Uterus (tissue), 4 donors: Measurements from ENCODE around the gene SLC39A11. TPM values are rescaled to one million over a fixed set of nuclear protein-coding genes. Genes with fewer than 3 reads are reported as not detected.
"Not testable (repeated sequence)": the region's sequence is repeated elsewhere in the genome, so short reads cannot be mapped to it uniquely, and the experiment has no call there.

Experiments used
- DNase-seq, 2 donors: peaks; one replicate each; pipeline ENCODE4 v3.0.0-alpha.2; 2019 to 2020
- H3K27ac ChIP-seq, 2 donors: fragments of 200-600 bp; sonication (generic); 1 replicate in 1 of 2; 2 replicates in 1 of 2; pipeline ENCODE4 v1.5.1; 2016 to 2018
- H3K27me3 ChIP-seq, 2 donors: fragments of 200-600 bp; sonication (generic); one replicate each; pipeline ENCODE4 v1.5.1; 2018 to 2019; ENCODE audit warnings: control low read depth in 1 of 2
- H3K36me3 ChIP-seq, 2 donors: fragments of 200-600 bp; sonication (generic); one replicate each; pipeline ENCODE4 v1.5.1; 2019; ENCODE audit warnings: control low read depth in 1 of 2
- H3K4me1 ChIP-seq, 2 donors: fragments of 200-600 bp; sonication (generic); one replicate each; pipeline ENCODE4 v1.5.1; 2018 to 2019; ENCODE audit warnings: control low read depth in 1 of 2
- H3K4me3 ChIP-seq, 2 donors: fragments of 200-600 bp; sonication (generic); 1 replicate in 1 of 2; 2 replicates in 1 of 2; pipeline ENCODE4 v1.5.1; 2018 to 2019; ENCODE audit warnings: mild to moderate bottlenecking in 1 of 2
- H3K9me3 ChIP-seq, 2 donors: fragments of 200-600 bp; sonication (generic); one replicate each; pipeline ENCODE4 v1.5.1; 2019; ENCODE audit warnings: control low read depth in 1 of 2
- POLR2A ChIP-seq, 2 donors: fragments of 450-650 bp; IDR thresholded peaks; one replicate each; pipeline ENCODE4 v1.6.1; 2016; ENCODE audit warnings: antibody characterized with exemption in 2 of 2, mild to moderate bottlenecking in 1 of 2, moderate library complexity in 1 of 2
- intact Hi-C: fragments of 100-400 bp; cut with DNase I; formaldehyde crosslinking; loops from one replicate; pipeline ENCODE4 v1.15.1; 2023; ENCODE audit warnings: low total_unique reads
- total RNA-seq, 4 donors: library from RNA; depleted of rRNA in 3 of 4; stranded (reverse); fragments of >200 nt in 3 of 4; gene quantifications; one replicate each; pipeline versions ENCODE4 v1.1.0 to v1.2.4, GENCODE V29; 2014 to 2023
- TF ChIP-seq, protein P1 (sequence below), 4 experiments: fragments of 200-600 bp in 2 of 4; fragments of 450-650 bp in 2 of 4; sonication (generic) in 2 of 4; IDR thresholded peaks; one replicate each; pipeline ENCODE4 v1.5.1; 2016 to 2019; ENCODE audit warnings: antibody characterized with exemption in 4 of 4, mild to moderate bottlenecking in 2 of 4, moderate library complexity in 1 of 4
- donor health status: DM: yes; HTN: yes; CAD: no.

The SLC39A11 gene
- total RNA-seq, 4 donors from 2014 or later, result 5.4 to 56.2 (median 21.0) TPM

DNA sequence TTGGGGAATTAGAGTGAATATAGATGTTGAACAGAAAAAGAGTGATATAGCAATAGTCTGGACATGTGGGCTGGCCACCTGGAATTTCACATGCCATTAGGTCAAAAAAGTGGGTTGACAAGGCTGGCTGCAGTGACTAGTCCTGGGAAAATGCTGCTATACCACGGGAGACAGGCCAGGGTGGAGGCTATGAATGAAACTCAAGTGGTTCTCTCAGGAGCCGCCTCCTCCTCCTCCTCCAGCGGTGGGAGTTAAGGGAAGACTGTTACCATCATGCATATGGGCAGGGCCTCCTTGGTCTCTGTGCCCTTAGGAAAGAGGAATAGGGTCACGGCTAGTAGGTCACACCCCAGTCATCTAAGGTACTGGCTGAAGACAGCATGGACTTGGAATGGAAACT, 448.0 kb downstream of the SLC39A11 start:
- H3K27ac ChIP-seq, result no peak overlapping the region
- H3K27me3 ChIP-seq, result no peaks in the 10 kb centered on the region
- intact Hi-C loops, result no loop called here
- no peaks in the 10 kb centered on the region for H3K4me1 ChIP-seq
- no peak for TF ChIP-seq POLR2A (IDR thresholded peaks at IDR 0.05)
- TF ChIP-seq, protein P1, sequence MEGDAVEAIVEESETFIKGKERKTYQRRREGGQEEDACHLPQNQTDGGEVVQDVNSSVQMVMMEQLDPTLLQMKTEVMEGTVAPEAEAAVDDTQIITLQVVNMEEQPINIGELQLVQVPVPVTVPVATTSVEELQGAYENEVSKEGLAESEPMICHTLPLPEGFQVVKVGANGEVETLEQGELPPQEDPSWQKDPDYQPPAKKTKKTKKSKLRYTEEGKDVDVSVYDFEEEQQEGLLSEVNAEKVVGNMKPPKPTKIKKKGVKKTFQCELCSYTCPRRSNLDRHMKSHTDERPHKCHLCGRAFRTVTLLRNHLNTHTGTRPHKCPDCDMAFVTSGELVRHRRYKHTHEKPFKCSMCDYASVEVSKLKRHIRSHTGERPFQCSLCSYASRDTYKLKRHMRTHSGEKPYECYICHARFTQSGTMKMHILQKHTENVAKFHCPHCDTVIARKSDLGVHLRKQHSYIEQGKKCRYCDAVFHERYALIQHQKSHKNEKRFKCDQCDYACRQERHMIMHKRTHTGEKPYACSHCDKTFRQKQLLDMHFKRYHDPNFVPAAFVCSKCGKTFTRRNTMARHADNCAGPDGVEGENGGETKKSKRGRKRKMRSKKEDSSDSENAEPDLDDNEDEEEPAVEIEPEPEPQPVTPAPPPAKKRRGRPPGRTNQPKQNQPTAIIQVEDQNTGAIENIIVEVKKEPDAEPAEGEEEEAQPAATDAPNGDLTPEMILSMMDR (IDR thresholded peaks at IDR 0.05), result no peak
- H3K4me3 ChIP-seq, result no peak overlapping the region
- no peak for DNase-seq
- H3K36me3 ChIP-seq, result no peaks in the 10 kb centered on the region
- H3K9me3 ChIP-seq, result no peaks in the 10 kb centered on the region

DNA sequence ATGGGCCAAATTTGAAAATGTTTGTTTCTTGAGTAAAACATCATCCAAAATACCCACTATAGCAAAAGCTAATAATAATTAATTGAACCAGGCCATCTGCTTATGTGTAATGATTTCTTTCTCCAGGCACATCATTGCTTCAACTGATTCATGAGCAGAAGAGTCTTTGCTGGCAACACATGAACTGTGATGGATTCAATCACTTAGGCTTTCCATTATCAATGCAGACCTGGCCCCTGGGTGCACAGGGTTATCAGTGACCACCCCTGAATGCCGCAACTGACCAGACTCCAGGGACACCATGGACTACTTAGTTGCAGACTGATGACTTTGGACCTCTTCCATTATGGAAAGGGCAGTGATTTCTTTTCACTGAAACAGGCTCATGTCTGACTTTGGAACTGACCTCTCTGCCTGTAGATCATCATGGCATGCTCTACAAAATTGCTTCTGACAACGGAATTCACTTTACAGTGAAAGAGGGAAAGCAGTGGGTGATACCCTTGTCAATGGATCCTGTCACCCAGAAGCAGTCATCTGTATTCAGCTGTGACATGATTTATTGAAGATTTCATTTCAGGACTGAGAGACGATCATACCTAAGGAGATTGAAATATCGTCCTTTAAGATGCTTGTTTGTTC, 448.8 kb downstream of the SLC39A11 start:
- Histone ChIP-seq H3K27me3 (no peaks in the 10 kb centered on the region), H3K36me3 (no peaks in the 10 kb centered on the region), H3K4me3 (no peak overlapping the region), H3K4me1 (no peaks in the 10 kb centered on the region), H3K27ac (no peak overlapping the region), H3K9me3 (no peaks in the 10 kb centered on the region)
- TF ChIP-seq, protein P1 (IDR thresholded peaks at IDR 0.05), result no peak
- no peak for TF ChIP-seq POLR2A (IDR thresholded peaks at IDR 0.05)
- intact Hi-C loops, result no loop called here
- no peak for DNase-seq

DNA sequence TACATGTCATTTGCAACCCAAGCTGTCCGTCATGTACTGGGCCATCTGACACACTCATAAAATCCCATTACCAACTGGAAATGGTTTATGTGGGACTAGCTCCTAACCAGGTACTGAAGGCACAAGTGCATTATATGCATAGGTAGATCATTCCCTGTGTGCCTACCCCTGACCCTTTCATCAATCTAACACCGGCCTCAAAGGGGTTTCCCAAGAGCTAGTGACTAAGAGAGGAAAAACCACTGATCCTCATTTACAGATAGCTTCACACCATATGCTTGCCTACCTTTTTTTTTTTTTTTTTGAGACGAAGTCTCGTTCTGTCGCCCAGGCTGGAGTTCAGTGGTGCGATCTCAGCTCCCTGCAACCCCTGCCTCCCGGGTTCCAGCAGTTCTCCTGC, 449.8 kb downstream of the SLC39A11 start:
- Histone ChIP-seq H3K36me3 (no peaks in the 10 kb centered on the region), H3K27ac (no peak overlapping the region), H3K4me3 (no peak overlapping the region), H3K9me3 (no peaks in the 10 kb centered on the region), H3K4me1 (no peaks in the 10 kb centered on the region), H3K27me3 (no peaks in the 10 kb centered on the region)
- no peak for DNase-seq
- TF ChIP-seq POLR2A (IDR thresholded peaks at IDR 0.05), result no peak
- TF ChIP-seq, protein P1 (IDR thresholded peaks at IDR 0.05), result no peak
- intact Hi-C loops, result no loop called here

DNA sequence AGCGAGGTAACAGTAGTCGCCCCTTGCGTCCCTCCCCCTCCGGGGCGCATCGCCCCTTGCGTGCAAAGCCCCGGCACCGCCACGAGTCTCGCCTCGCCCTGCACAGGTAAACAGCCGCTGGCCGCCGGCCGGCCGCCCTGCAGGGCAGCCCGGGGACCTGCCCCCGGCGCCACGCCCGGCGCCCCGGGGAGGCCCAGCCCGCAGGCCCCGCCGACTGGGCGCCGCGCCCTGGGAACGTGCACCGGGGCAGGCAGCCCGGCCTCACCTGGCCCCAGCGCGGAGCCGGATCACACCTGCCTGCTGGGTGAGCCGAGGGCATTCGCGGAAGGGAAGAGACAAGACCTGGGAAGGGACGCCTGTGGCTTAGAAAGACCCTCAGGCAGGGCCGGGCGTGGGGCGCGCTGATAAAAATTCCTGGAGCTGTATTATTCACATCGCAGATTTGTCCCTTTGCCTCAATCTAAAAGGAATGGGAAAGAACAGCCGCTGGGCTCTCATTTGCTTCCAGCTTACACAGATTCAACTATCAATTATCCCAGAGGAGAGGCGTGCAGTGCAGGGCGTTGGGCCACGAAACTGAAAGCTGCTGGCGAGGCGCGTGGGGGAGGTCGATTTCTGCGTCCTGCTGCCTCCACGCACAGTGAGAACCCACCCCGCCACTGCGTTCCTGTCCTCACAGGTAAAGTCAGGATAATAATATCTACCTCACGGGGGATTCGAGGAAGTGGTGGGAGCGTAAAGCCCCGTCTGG, 451.9 kb downstream of the SLC39A11 start:
- H3K27me3 ChIP-seq, result no peaks in the 10 kb centered on the region
- H3K9me3 ChIP-seq, result no peaks in the 10 kb centered on the region
- H3K4me3 ChIP-seq, result no peak overlapping the region
- H3K4me1 ChIP-seq, result no peaks in the 10 kb centered on the region
- TF ChIP-seq, protein P1 (IDR thresholded peaks at IDR 0.05), result no peak
- no peak for TF ChIP-seq POLR2A (IDR thresholded peaks at IDR 0.05)
- H3K27ac ChIP-seq, result no peak overlapping the region
- intact Hi-C loops, result no loop called here
- no peak for DNase-seq
- H3K36me3 ChIP-seq, result no peaks in the 10 kb centered on the region

DNA sequence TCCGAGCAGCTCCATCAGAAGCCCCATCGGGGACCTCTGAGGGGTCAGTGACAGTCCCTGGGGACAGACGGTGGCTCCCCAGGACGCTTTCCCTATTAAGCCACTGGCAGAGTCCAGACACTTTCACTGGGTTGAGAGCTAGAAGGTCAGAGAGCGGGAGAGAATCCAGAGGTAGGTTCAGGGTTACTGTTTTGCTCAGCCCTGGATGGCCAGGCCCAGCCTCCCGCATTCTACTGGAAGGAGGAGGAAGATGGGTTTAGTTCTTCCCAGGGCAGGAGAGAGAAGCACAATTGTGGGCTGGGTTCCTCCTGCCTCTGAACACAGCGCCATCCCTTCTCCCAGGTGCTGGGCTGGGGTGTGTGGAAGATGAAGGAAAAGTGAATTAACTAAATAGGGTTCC, 452.8 kb downstream of the SLC39A11 start:
- TF ChIP-seq, protein P1 (IDR thresholded peaks at IDR 0.05), result no peak
- no peak for TF ChIP-seq POLR2A (IDR thresholded peaks at IDR 0.05)
- no peaks in the 10 kb centered on the region for H3K9me3 ChIP-seq
- intact Hi-C loops, result no loop called here
- no peak overlapping the region for H3K27ac ChIP-seq
- H3K36me3 ChIP-seq, result no peaks in the 10 kb centered on the region
- H3K4me3 ChIP-seq, result no peak overlapping the region
- no peaks in the 10 kb centered on the region for H3K27me3 ChIP-seq
- no peaks in the 10 kb centered on the region for H3K4me1 ChIP-seq
- DNase-seq, result no peak

DNA sequence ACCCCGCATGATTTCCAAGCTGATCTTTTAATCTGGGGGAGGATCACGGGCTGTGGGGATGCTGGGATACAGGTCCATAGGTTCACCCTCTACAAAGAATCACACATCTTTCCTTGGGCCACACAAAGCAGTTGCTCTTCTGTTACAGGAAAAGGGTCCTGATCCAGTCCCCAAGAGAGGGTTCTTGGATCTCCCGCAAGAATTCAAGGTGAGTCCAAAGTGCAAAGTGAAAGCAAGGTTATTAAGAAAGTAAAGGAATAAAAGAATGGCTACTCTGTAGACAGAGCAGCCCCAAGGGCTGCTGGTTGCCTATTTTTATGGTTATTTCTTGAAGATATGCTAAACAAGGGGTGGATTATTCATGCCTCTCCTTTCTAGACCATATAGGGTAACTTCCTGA, 453.6 kb downstream of the SLC39A11 start:
- H3K27me3 ChIP-seq, H3K9me3 ChIP-seq, intact Hi-C loops, H3K4me1 ChIP-seq, H3K36me3 ChIP-seq, H3K4me3 ChIP-seq, H3K27ac ChIP-seq, DNase-seq: not testable (repeated sequence)
